HepG2 (cell line): ENCODE data around the gene RASA3.

Experiments used
- CTCF ChIP-seq: sonication (generic); formaldehyde crosslinking; IDR thresholded peaks from 2 replicates; pipeline ENCODE4 v1.5.0; 2020; ENCODE audit warnings: mild to moderate bottlenecking, missing genetic modification reagents, moderate library complexity
- FOXK2 ChIP-seq: fragments of 450-650 bp; IDR thresholded peaks from 2 replicates; pipeline ENCODE4 v1.6.1; 2016
- IRF2 ChIP-seq: IDR thresholded peaks from 2 replicates; pipeline ENCODE4 v1.6.1; 2018; ENCODE audit warnings: missing genetic modification reagents, missing compliant biosample characterization
- NR2C2 ChIP-seq: sonication (generic); formaldehyde crosslinking; IDR thresholded peaks from 2 replicates; pipeline ENCODE4 v1.4.0; 2020; ENCODE audit warnings: missing genetic modification reagents, mild to moderate bottlenecking, moderate library complexity, borderline replicate concordance
- PCBP2 ChIP-seq: fragments of 200-400 bp; formaldehyde crosslinking; optimal IDR thresholded peaks from 2 replicates; pipeline ENCODE3; 2018; ENCODE audit warnings: low read length, low read depth; ENCODE audit not compliant: poor library complexity, severe bottlenecking
- POLR2A ChIP-seq, 2 experiments: IDR thresholded peaks; 2 replicates each; pipeline ENCODE4 v1.6.1; 2011; ENCODE audit warnings: low read depth in 2 of 2, low read length in 2 of 2, mild to moderate bottlenecking in 1 of 2, moderate library complexity in 1 of 2; ENCODE audit not compliant: insufficient read depth in 1 of 2
- POLR2AphosphoS2 ChIP-seq: IDR thresholded peaks from 2 replicates; pipeline ENCODE4 v1.6.1; 2011; ENCODE audit warnings: low read depth, low read length, improper control_type of control experiment
- PRPF4 ChIP-seq: fragments of 200-400 bp; formaldehyde crosslinking; IDR thresholded peaks from 2 replicates; pipeline ENCODE4 v1.6.1; 2016; ENCODE audit warnings: low read length, low read depth; ENCODE audit not compliant: poor library complexity, severe bottlenecking
- SCMH1 ChIP-seq: sonication (generic); formaldehyde crosslinking; IDR thresholded peaks from 2 replicates; pipeline ENCODE4 v1.9.0; 2021; ENCODE audit warnings: missing genetic modification reagents, mild to moderate bottlenecking, borderline replicate concordance
- TRIM24 ChIP-seq: sonication (generic); formaldehyde crosslinking; IDR thresholded peaks from 2 replicates; pipeline ENCODE4 v1.8.0; 2022; ENCODE audit warnings: mild to moderate bottlenecking, missing genetic modification reagents
- ZSCAN12 ChIP-seq: sonication (generic); formaldehyde crosslinking; IDR thresholded peaks from 2 replicates; pipeline ENCODE4 v1.9.0; 2021; ENCODE audit warnings: mild to moderate bottlenecking, missing genetic modification reagents
- TF ChIP-seq, protein P1 (sequence below): sonication (generic); formaldehyde crosslinking; IDR thresholded peaks from 2 replicates; pipeline ENCODE4 v1.4.0; 2020; ENCODE audit warnings: missing genetic modification reagents, borderline replicate concordance

DNA sequence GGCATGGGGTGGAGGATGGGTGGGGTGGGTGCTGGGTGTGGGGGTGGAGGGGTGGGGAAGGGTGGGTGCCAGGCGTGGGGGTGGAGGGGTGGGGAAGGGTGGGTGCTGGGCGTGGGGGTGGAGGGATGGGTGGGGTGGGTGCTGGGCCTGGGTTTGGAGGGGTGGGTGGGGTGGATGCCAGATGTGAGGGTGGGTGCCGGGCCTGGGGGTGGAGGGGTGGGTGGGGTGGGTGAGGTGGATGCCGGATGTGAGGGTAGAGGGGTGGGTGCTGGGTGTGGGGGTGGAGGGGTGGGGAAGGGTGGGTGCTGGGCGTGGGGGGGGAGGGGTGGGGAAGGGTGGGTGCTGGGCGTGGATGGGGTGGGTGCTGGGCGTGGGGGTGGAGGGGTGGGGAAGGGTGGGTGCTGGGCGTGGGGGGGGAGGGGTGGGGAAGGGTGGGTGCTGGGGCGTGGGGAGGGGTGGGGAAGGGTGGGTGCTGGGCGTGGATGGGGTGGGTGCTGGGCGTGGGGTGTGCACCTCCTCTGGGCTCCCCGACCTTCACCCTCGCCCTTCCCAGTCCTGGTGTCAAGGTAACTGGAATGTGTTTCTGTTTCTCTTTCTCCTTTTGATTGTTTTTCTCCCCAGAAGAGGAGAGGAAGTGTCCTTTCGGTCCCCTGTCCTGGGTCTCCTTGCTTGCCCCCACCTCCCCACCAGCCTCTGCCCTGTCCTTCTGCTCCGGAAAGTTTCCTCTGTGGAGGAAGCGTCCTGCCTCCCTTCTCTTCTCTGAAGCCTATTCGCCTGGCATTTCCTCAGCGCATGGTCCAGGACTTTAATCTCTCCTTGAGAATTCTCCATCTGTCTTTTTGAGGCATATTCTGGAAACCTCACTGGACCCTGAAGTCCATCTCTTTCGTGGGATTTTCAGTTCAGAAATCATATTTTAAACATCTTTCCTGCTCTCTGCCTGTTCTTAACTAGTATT is 23.8 kb upstream of the RASA3 start:
- TF ChIP-seq PRPF4 (no peak), ZSCAN12 (CRISPR knock-in tag) (no peak), FOXK2 (no peak), NR2C2 (CRISPR knock-in tag) (no peak), POLR2A (IDR thresholded peaks at IDR 0.05; ENCODE audit: insufficient read depth in 1 of 2, low read depth in 2 of 2, low read length in 2 of 2) (no peak), POLR2AphosphoS2 (no peak), CTCF (CRISPR knock-in tag) (no peak), PCBP2 (no peak), TRIM24 (CRISPR knock-in tag) (no peak), SCMH1 (CRISPR knock-in tag) (no peak), IRF2 (CRISPR knock-in tag) (no peak)
- TF ChIP-seq, protein P1, sequence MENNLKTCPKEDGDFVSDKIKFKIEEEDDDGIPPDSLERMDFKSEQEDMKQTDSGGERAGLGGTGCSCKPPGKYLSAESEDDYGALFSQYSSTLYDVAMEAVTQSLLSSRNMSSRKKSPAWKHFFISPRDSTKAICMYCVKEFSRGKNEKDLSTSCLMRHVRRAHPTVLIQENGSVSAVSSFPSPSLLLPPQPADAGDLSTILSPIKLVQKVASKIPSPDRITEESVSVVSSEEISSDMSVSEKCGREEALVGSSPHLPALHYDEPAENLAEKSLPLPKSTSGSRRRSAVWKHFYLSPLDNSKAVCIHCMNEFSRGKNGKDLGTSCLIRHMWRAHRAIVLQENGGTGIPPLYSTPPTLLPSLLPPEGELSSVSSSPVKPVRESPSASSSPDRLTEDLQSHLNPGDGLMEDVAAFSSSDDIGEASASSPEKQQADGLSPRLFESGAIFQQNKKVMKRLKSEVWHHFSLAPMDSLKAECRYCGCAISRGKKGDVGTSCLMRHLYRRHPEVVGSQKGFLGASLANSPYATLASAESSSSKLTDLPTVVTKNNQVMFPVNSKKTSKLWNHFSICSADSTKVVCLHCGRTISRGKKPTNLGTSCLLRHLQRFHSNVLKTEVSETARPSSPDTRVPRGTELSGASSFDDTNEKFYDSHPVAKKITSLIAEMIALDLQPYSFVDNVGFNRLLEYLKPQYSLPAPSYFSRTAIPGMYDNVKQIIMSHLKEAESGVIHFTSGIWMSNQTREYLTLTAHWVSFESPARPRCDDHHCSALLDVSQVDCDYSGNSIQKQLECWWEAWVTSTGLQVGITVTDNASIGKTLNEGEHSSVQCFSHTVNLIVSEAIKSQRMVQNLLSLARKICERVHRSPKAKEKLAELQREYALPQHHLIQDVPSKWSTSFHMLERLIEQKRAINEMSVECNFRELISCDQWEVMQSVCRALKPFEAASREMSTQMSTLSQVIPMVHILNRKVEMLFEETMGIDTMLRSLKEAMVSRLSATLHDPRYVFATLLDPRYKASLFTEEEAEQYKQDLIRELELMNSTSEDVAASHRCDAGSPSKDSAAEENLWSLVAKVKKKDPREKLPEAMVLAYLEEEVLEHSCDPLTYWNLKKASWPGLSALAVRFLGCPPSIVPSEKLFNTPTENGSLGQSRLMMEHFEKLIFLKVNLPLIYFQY (CRISPR knock-in tag): no peak
